ENCODE data around the gene PLEKHM3.

Gene PLEKHM3

GRCh38 chr2:207787017-207787416 is 238.3 kb downstream of the PLEKHM3 start:
- no peak for FAIRE-seq

- FAIRE-seq, result no peak
Measured at GRCh38 chr2:207784898-207785297, 240.4 kb downstream of the PLEKHM3 start.

DNA sequence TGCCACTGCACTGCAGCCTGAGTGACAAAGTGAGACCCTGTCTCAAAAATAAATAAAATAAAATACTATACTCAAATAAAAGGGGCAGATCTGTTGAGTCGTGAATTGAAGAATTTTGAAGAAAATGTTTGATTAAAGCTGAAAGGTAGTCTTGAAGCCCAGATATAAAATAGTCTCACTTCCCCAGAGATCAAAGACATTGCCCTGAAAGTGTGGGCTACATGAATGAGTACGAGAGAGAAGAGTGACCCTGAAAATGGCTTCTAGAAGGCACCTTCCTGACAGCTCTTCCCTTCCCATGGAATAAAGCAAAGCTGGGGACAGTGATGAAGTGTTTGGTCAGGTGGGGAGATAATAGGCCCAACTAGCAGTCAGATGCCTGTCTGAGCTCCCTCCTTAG is 241.8 kb downstream of the PLEKHM3 start:
- FAIRE-seq, result no peak

DNA sequence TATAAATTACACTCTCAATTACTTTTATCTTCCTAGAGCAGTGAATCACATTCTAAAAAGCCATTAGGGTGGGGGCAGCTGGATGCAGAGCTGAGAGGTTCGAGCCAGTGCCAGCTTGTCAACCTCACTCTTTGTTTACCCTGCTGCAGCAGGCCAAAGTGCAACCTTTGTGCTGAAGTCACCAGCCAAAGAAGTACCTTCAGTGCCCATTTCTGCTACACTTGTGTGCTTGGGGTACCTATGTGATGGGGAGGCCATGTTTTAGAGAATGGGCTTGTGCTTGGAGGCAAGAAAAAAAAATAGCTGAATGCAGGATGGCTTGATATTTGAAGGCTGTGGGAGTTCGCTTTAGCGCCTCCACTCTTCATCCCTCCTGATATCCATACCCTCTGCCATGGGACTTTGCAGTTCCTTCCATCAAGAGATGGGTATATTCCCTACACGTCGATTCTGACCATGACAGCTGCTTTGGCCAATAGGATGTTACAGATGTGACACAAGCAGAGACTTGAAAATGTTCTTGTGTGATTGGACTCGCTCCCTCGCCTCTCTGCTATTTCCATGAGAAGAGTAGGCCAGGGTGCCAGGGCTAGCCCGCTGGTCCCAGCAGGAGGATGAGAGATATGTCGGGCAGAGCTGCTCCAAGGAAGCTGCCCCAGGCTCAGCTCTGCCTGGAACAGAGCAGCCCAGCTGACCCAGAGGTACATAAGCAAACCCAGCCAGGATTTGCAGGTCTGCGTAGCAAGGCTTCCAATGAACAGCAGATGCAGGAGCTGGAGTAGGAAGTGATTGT is 242.9 kb downstream of the PLEKHM3 start:
- FAIRE-seq, result no peak

- no peak for FAIRE-seq
Measured at GRCh38 chr2:207779523-207779922, 245.8 kb downstream of the PLEKHM3 start.

- no peak for FAIRE-seq
Measured at GRCh38 chr2:207778298-207778882, 246.9 kb downstream of the PLEKHM3 start.

- no peak for FAIRE-seq
Measured at GRCh38 chr2:207777124-207777523, 248.2 kb downstream of the PLEKHM3 start.

- FAIRE-seq, result no peak
Measured at GRCh38 chr2:207775473-207775872, 249.9 kb downstream of the PLEKHM3 start.

DNA sequence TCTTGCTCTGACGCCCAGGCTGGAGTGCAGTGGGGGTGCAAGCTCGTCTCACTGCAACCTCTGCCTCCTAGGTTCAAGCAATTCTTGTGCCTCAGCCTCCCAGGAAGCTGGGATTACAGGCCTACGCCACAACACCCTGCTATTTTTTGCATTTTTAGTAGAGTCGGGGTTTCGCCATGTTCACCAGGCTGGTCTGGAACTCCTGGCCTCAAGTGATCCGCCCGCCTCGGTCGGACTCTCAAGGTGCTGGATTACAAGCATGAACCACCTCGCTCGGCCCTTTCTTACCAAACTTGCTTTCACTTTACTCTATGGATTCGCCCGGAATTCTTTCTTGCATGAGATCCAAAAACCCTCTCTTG is 252.5 kb downstream of the PLEKHM3 start:
- no peak for FAIRE-seq

GRCh38 chr2:207772081-207772843 is 253.1 kb downstream of the PLEKHM3 start:
- FAIRE-seq, result no peak

- no peak for FAIRE-seq
Measured at GRCh38 chr2:207771421-207771820, 253.9 kb downstream of the PLEKHM3 start.
